Endothelial cell of umbilical vein (primary cell): ENCODE data around the gene IRX1. TPM values are rescaled to one million over a fixed set of nuclear protein-coding genes. Genes with fewer than 3 reads are reported as not detected.

Experiments used
- BruUV-seq: library from RNA; stranded (reverse); fragments of 400-500 nt; replicated peaks from 2 replicates; lab custom pipeline; 2021; lab: Mats Ljungman, UMichigan
- CTCF ChIA-PET: fragments of 300-600, 350-600 bp; sonication (Branson Sonifier 250); formaldehyde crosslinking; loops from one replicate; lab custom pipeline; 2021; ENCODE audit warnings: antibody characterized with exemption, inconsistent platforms; lab: Charles Lee
- POLR2A ChIA-PET: fragments of 300-600, 350-600 bp; sonication (Branson Sonifier 250); formaldehyde crosslinking; loops from one replicate; lab custom pipeline; 2021; ENCODE audit warnings: antibody characterized with exemption, inconsistent platforms; lab: Charles Lee
- DNase-seq: peaks from one replicate; pipeline ENCODE4 v3.0.0-alpha.2; 2011; ENCODE audit warnings: low read depth, low spot score
- FAIRE-seq: peaks from 2 replicates; lab custom pipeline; 2011; peaks lifted over from hg19 to GRCh38; lab: Jason Lieb, UNC
- H2AFZ ChIP-seq: 2 replicates; pipeline ENCODE4 v1.6.0; 2012; ENCODE audit warnings: low read depth, low read length, control low read depth, inconsistent platforms
- H3K27ac ChIP-seq: 2 replicates; pipeline ENCODE4 v1.5.1; 2011; ENCODE audit warnings: low read depth, mild to moderate bottlenecking, control low read depth, low read length, moderate library complexity; ENCODE audit not compliant: insufficient read depth
- H3K27me3 ChIP-seq, 2 experiments: 2 replicates each; pipeline versions ENCODE4 v1.6.0 to v1.6.1; 2011; ENCODE audit warnings: low read length in 2 of 2, mixed read lengths in 1 of 2; ENCODE audit not compliant: control insufficient read depth in 2 of 2, insufficient read depth in 2 of 2
- H3K36me3 ChIP-seq, 2 experiments: 2 replicates in 1 of 2; 3 replicates in 1 of 2; pipeline ENCODE4 v1.5.1; 2011; ENCODE audit warnings: low read length in 2 of 2, mild to moderate bottlenecking in 1 of 2, moderate library complexity in 1 of 2; ENCODE audit not compliant: control insufficient read depth in 2 of 2, insufficient read depth in 2 of 2; ENCODE audit errors: extremely low read depth in 1 of 2
- H3K4me1 ChIP-seq: 3 replicates; pipeline ENCODE4 v1.5.1; 2011; ENCODE audit warnings: mild to moderate bottlenecking, low read length; ENCODE audit not compliant: control insufficient read depth, insufficient read depth; ENCODE audit errors: extremely low read depth
- H3K4me2 ChIP-seq: 2 replicates; pipeline ENCODE4 v1.6.1; 2011; ENCODE audit warnings: low read length, control low read depth, mixed read lengths; ENCODE audit not compliant: insufficient read depth
- H3K4me3 ChIP-seq, 3 experiments: fragments of 200-600 bp in 1 of 3; sonication (generic), shearing (Covaris generic) in 1 of 3; replicated peaks in 1 of 3; 2 replicates each; pipeline ENCODE4 v1.5.1; 2011 to 2016; ENCODE audit warnings: control low read depth in 3 of 3, low read length in 3 of 3, mild to moderate bottlenecking in 2 of 3, inconsistent platforms in 1 of 3, low read depth in 1 of 3, moderate library complexity in 1 of 3; ENCODE audit not compliant: insufficient read depth in 1 of 3
- H3K79me2 ChIP-seq: 2 replicates; pipeline ENCODE4 v1.6.0; 2012; ENCODE audit warnings: low read length, inconsistent platforms; ENCODE audit not compliant: control insufficient read depth, insufficient read depth
- H3K9ac ChIP-seq: replicated peaks from 2 replicates; pipeline ENCODE3; 2011; ENCODE audit warnings: low read length, control low read depth; ENCODE audit not compliant: insufficient read depth; ENCODE audit errors: extremely low read depth
- H3K9me1 ChIP-seq: replicated peaks from 3 replicates; pipeline ENCODE4 v1.6.0; 2011; ENCODE audit warnings: mild to moderate bottlenecking, low read length; ENCODE audit not compliant: control insufficient read depth, insufficient read depth; ENCODE audit errors: extremely low read depth
- H3K9me3 ChIP-seq: replicated peaks from 2 replicates; pipeline ENCODE4 v1.5.1; 2012; ENCODE audit warnings: low read length, inconsistent platforms; ENCODE audit not compliant: control insufficient read depth, insufficient read depth
- H4K20me1 ChIP-seq: replicated peaks from 2 replicates; pipeline ENCODE3; 2011; ENCODE audit warnings: mild to moderate bottlenecking, low read length; ENCODE audit not compliant: control insufficient read depth, insufficient read depth; ENCODE audit errors: extremely low read depth
- CTCF ChIP-seq, 2 donors: IDR thresholded peaks; 1 replicate in 1 of 2; 2 replicates in 1 of 2; pipeline ENCODE4 v1.5.1; 2011; ENCODE audit warnings: low read length in 2 of 2, mild to moderate bottlenecking in 2 of 2, moderate library complexity in 2 of 2, control low read depth in 1 of 2, inconsistent platforms in 1 of 2, low read depth in 1 of 2; ENCODE audit not compliant: insufficient read depth in 1 of 2; ENCODE audit errors: extremely low read depth in 1 of 2
- EZH2 ChIP-seq: IDR thresholded peaks from 2 replicates; pipeline ENCODE4 v1.6.1; 2012; ENCODE audit warnings: borderline replicate concordance, low read depth, mild to moderate bottlenecking, moderate library complexity, low read length, inconsistent platforms; ENCODE audit not compliant: severe bottlenecking
- GATA2 ChIP-seq: IDR thresholded peaks from 2 replicates; pipeline ENCODE4 v1.7.0; 2011; ENCODE audit warnings: low read depth, mild to moderate bottlenecking, moderate library complexity, mixed read lengths, low read length; ENCODE audit not compliant: insufficient read length, insufficient read depth
- JUN ChIP-seq: IDR thresholded peaks from 2 replicates; pipeline ENCODE4 v1.6.1; 2011; ENCODE audit warnings: borderline replicate concordance, low read depth; ENCODE audit not compliant: insufficient read length, insufficient read depth
- MYC ChIP-seq: IDR thresholded peaks from one replicate; pipeline ENCODE4 v1.6.1; 2011; ENCODE audit warnings: mild to moderate bottlenecking, low read depth, low read length
- POLR2A ChIP-seq: IDR thresholded peaks from 2 replicates; pipeline ENCODE4 v1.6.1; 2012; ENCODE audit warnings: low read depth, mild to moderate bottlenecking, control low read depth, low read length
- POLR2AphosphoS5 ChIP-seq: IDR thresholded peaks from 2 replicates; pipeline ENCODE4 v1.6.1; 2012; ENCODE audit warnings: low read depth, mild to moderate bottlenecking, control low read depth, low read length, moderate library complexity; ENCODE audit not compliant: insufficient read depth
- dilution Hi-C: fragments of 300-500 bp; cut with MboI; formaldehyde crosslinking; loops from one replicate; pipeline ENCODE4 v1.15.0; 2019; ENCODE audit warnings: low sequenced_read_pairs; ENCODE audit not compliant: extremely low pct_ligation_motif_present
- intact Hi-C: fragments of 100-400 bp; cut with micrococcal nuclease; formaldehyde crosslinking; loops from one replicate; pipeline ENCODE4 v1.10.0; 2022
- polyA plus RNA-seq, 4 experiments: library from polyadenylated mRNA; depleted of rRNA in 3 of 4; stranded (reverse) in 3 of 4; unstranded in 1 of 4; fragments of >200 nt; gene quantifications; 2 replicates each; pipeline versions ENCODE4 v1.2.1 to v1.2.3, GENCODE V29; 2011 to 2012; ENCODE audit warnings: missing spikeins in 1 of 4
- total RNA-seq: library from RNA; stranded (reverse); gene quantifications from 2 replicates; pipeline ENCODE4 v1.2.3, GENCODE V29; 2021
- TF ChIP-seq, protein P1 (sequence below): IDR thresholded peaks from 2 replicates; pipeline ENCODE4 v1.6.1; 2011; ENCODE audit not compliant: insufficient read depth, insufficient read length

Gene IRX1
- total and polyA plus RNA-seq, 2 donors (not counting 3 experiments of a cell fraction or from before 2014, with no cell fraction given), result not detected

DNA sequence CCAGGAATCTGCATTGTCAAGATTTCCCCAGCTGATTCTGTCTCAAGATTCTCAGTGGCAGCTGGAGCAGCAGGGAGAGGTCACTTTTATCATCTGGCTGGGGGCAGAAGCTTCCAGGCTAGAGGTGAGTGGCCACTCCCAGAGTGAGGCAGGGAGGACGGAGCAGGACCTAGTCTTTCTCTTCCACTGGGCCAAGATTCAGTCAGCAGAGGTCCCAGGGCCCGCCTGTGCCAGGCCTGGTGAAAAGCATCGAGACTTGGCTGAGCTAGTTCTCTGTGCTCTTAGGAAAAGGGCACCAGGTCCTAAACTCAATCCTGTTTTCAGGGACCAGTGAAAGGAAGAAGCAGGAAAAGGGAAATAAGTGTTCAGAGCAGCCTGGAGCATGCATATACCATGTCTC, 46.6 kb downstream of the IRX1 start:
- no peak overlapping the region for H3K9ac ChIP-seq
- BruUV-seq, result no TSS peak
- no peak overlapping the region for H3K4me2 ChIP-seq
- no peak overlapping the region for H3K27ac ChIP-seq
- intact Hi-C loops, result no loop called here
- H3K9me1 ChIP-seq, result no peaks in the 10 kb centered on the region
- H4K20me1 ChIP-seq, result no peaks in the 10 kb centered on the region
- H2AFZ ChIP-seq, result no peak overlapping the region
- TF ChIP-seq POLR2AphosphoS5, result no peak
- no peak for TF ChIP-seq JUN
- TF ChIP-seq MYC, result no peak
- H3K27me3 ChIP-seq, result no peaks in the 10 kb centered on the region
- no peaks in the 10 kb centered on the region for H3K79me2 ChIP-seq
- H3K9me3 ChIP-seq, result no peaks in the 10 kb centered on the region
- DNase-seq (no peak), FAIRE-seq (no peak)
- ChIA-PET POLR2A (no interaction called here), CTCF (no interaction called here)
- no peaks in the 10 kb centered on the region for H3K36me3 ChIP-seq
- H3K4me1 ChIP-seq, result no peaks in the 10 kb centered on the region
- H3K4me3 ChIP-seq, result no peak overlapping the region
- dilution Hi-C loops, result no loop called here

DNA sequence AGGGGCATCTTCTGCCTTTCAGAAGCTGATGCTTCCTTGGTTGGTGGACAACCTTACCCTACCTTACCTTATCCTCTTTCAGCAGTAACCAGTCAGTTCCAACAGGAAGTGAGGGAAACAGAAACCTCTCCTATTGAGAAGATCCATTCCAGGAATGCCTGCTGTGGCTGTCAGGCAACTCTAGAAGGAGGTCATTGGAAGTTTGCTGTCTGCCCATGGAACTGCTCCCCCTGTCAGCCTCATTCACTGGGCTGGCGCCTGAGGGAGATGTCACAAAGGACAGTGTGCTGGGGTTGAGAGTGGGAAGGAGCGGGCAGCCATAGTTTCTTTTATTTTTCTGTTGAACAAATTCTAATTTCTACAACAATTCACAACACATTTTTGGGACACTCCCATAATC, 54.7 kb downstream of the IRX1 start:
- no peaks in the 10 kb centered on the region for H3K36me3 ChIP-seq
- no peaks in the 10 kb centered on the region for H3K79me2 ChIP-seq
- intact Hi-C loops (no loop called here), dilution Hi-C loops (no loop called here)
- H4K20me1 ChIP-seq, result no peaks in the 10 kb centered on the region
- no peaks in the 10 kb centered on the region for H3K27me3 ChIP-seq
- no peak for FAIRE-seq
- H2AFZ ChIP-seq, result no peak overlapping the region
- H3K4me1 ChIP-seq, result no peaks in the 10 kb centered on the region
- no peaks in the 10 kb centered on the region for H3K9me1 ChIP-seq
- no peak overlapping the region for H3K27ac ChIP-seq
- no peak overlapping the region for H3K4me2 ChIP-seq
- no peak overlapping the region for H3K4me3 ChIP-seq
- H3K9me3 ChIP-seq, result peaks cover 4% of the 10 kb centered on the region
- BruUV-seq, result no TSS peak
- ChIA-PET CTCF (no interaction called here), POLR2A (no interaction called here)
- TF ChIP-seq, protein P1, sequence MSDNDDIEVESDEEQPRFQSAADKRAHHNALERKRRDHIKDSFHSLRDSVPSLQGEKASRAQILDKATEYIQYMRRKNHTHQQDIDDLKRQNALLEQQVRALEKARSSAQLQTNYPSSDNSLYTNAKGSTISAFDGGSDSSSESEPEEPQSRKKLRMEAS, result no peak
- TF ChIP-seq JUN, result no peak
- TF ChIP-seq POLR2AphosphoS5, result no peak
- TF ChIP-seq EZH2, result no peak
- no peak for TF ChIP-seq CTCF (IDR thresholded peaks at IDR 0.05; ENCODE audit: extremely low read depth in 1 of 2, insufficient read depth in 1 of 2, low read depth in 1 of 2, low read length in 2 of 2)
- TF ChIP-seq GATA2, result no peak
- TF ChIP-seq POLR2A, result no peak
- DNase-seq, result no peak
- no peak overlapping the region for H3K9ac ChIP-seq
